GM19452 (cell line): Measurements from ENCODE around the gene FBXW11.
A peak's percentile ranks its signal among the peaks of the same experiment; 100 is the strongest.
"Not testable (repeated sequence)": the region's sequence is repeated elsewhere in the genome, so short reads cannot be mapped to it uniquely, and the experiment has no call there.

ENCODE experiments used
- ATAC-seq: cut with Tn5 transposase; IDR thresholded peaks from one replicate; pipeline ENCODE4 v1.9.1; 2021; ENCODE audit not compliant: unreplicated experiment

FBXW11 gene

DNA sequence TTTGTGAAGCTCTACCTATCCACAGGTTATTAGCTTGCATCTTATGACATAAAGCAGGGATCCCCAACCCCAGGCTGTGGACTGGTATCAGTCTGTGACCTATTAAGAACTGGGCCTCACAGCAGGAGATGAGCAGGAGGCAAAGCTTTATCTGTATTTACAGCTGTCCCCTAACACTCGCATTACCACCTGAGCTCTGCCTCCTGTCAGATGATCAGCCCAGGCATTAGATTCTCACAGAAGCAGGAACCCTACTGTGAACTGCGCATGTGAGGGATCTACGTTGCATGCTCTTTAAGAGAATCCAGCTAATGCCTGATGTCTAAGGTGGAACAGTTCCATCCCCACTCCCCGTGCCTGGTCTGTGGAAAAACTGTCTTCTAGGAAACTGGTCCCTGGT, 19.7 kb downstream of the FBXW11 start:
- ATAC-seq: no peak

DNA sequence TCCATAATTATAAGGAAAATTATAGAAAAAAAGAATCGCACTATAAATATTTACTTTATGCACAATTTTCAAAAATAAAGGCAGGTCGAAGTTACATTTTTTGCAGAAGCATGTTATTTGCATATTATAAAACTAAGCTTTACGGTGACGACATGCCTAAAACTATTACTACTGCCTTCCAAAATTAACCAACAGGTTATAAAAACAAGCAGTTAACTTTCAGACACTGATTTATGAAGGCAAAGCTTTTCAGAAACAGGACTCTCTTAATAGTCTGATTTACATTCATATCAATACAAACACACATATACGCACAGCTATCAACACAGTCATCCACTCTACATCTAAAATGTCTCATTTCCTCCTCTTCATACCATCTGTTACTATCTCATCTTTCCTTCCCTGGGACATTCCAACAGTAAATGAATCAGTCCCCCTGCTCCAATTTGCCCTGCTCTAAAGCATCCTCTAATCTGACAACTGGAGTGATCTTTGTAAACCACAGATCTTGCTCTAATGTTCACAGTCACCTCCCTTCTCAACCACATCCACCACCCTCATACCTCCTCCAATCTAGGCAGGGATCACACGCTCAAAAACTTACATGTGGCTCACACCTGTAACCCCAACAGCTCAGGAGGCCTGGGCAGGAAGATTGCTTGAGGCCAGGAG, 21.6 kb downstream of the FBXW11 start:
- no peak for ATAC-seq

- no peak for ATAC-seq
Observed at GRCh38 chr5:171981847-171982246, 24.6 kb downstream of the FBXW11 start.

DNA sequence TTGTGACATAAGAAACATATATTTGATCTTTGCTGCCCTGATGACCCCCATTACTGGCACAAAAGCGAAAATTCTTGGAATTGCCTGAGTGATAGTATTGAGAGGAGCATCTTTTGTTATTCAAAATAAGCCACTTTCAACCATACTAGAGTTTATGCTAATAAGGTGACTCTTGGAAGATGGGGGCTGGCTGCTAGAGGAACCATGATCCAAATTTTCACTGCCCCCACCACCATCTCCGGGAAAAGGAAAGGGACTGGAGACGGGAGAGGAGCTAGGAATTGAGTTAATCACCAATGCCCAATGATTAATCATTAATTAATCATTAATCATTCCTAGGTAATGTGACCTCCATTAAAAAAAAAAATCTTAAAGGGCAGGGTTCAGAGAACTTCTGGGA, 25.6 kb downstream of the FBXW11 start:
- no peak for ATAC-seq

DNA sequence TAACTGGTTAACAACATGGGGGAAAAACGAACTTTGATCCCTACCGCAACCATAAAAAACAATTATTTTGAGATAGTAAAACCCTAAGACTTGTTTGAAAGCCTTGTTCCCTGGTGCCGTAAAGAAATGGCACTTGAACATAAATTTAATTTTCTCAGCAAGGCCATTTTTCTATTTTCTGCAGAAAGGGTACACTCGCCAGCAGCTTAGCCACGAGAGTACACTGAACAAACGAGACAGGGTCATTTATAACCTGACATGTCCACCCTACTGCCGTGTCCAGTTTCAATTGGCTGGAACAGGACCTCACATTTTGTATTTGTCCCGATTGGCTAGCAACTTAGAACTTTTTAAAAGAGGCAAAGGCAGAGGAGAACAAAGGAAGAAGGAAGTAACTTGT, 26.8 kb downstream of the FBXW11 start:
- ATAC-seq: no peak

DNA sequence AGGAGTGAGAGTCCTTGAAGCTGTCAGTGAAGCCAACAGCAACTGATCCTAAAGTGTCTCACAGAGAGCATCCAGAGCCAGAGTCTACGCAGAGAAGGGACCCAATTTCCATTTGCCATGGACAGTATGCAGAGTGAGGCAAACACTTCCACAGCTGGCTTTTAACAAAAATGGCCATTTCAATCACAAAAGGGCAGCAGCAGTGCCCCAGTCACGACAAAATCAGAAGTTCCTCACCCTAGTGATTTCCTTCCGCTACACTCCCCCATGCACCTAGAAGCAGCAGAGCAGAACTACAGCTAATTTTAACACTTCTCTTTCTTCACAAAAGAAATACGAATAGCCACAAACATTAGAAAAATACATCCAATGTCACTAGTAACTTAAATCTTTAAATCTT, 27.9 kb downstream of the FBXW11 start:
- no peak for ATAC-seq

DNA sequence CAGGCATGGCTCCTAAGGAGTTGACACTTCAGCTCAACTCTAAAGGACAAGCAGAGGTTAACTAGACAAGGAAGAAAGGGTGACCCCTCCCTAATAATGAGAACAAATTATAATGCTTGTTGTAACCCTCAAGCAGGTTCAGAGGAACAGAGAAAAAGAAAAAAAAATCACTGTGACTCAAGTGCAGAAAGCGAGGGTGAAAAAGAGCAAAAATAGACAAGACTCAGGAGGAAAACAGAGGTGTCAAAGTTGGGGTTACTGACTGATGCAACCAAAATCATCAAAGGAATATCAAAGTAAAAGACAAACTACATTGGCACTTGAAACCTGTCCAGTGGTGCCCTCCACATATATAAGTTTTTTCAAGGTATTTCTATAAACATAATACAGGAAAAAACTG, 28.4 kb downstream of the FBXW11 start:
- no peak for ATAC-seq

DNA sequence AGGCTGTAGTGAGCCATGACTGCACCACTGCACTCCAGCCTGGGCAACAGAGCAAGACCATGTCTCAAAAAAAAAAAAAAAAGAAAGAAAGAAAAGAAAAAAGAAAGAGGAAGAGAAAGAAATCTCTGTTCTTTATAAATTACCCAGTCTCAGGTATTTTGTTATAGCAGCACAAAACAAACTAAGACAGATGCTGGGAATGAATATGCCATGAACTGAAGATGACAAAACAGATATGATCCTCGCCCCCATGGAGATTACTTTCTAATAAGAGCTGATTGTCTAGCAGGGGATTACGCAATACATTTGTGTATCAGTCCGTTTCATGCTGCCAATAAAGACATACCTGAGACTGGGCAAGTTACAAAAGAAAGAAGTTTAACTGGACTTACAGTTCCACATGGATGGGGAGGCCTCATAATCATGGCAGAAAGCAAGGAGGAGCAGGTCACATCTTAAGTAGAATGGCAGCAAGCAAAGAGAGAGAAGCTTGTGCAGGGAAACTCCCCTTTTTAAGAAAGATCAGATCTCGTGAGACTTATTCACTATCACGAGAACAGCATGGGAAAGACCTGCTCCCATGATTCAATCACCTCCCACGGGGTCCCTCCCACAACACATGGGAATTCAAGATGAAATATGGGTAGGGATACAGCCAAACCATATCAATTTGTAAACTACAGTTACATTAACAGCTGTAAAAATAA, 29.0 kb downstream of the FBXW11 start:
- not testable (repeated sequence) for ATAC-seq

GRCh38 chr5:171975877-171976667, 30.4 kb downstream of the FBXW11 start:
- no peak for ATAC-seq

DNA sequence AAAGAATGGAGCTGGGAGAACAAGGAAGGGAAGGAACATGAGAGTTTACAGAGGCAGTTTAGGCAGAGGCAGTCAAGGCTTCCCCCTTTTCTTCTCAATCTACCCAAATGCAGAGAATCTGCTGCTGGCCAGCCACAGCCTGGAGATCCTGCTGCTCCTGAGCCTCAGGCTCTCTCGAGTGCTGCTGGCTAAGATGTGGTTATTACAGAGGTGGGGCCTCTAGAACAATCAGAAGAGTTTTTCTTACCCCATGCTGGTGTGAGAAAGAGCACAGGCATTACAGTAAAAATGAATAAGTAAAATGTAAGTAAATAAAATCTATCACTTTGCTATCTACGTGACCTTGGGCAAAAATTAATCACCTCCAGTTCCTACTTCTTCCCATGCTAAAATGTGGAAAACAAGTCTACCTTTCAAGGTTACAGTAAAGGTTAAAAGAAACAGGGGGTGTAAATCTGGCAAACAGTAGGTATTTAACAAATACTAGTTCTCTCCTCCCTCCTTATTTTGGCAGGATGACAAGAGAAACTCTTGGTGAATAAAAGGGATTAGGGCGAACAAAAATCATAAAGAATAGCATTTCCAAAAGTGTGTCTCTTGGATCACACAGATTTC, 31.1 kb downstream of the FBXW11 start:
- no peak for ATAC-seq

GRCh38 chr5:171970826-171971225, 35.6 kb downstream of the FBXW11 start:
- ATAC-seq: no peak

DNA sequence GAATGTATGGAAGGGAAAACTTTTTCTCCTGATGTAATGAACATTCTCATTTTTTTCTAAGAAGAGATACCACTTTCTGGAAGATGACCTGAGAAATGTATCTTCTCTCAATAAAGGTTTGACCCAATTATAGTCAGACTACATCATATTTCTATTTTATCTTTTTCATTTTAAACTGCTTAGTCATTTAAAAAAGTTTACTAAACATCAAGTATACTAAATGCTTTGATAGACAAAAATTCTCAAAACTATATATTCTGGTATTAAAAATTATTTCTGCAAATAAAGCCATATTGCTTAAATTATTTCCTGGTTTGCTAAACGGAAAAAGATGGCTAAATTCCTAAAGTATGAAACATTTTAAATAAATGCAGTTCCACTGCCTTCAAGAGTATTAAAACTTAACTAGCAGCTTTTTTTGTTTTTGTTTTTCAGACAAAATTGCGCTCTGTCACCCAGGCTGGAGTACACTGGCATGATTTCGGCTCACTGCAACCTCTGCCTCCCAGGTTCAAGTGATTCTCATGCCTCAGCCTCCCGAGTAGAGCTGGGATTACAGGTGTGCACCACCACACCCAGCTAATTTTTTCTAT, 37.1 kb downstream of the FBXW11 start:
- ATAC-seq: no peak

DNA sequence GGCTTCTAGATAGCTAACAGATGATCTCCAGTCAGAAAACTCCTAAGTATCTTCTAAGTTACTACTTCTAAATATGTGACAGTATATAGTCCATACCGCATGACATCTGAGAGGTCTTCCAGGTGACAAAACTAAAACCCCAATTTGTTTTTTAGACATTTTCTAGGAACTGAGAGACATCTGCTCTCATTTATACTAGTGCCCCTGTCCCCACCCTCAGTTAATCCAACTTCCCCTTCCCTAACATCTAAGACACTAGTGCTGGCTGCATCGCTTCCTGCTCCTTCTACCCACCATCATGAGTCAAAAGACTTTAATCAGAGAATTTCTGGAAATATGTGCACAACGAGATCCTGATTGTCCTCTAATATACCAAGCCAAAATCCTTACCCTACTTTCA, 37.9 kb downstream of the FBXW11 start:
- ATAC-seq: no peak

DNA sequence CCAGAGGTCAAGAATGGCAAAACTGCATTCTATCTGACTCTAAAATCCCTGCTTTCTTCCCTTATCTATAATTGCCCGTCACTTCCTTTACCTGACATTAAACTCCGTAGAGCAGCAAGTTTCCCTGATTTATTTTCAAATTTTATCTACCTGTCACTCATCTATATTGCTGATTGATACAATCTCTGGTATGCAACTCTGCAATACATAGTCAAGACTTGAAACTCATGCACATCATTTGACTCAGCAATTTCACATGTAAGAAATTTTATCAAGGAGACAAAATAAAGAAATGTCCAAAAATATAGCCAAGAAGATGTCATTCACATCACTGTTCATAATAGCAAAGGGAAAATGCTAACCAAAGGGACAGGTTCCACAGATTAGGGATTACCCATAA, 39.5 kb downstream of the FBXW11 start:
- ATAC-seq: no peak

DNA sequence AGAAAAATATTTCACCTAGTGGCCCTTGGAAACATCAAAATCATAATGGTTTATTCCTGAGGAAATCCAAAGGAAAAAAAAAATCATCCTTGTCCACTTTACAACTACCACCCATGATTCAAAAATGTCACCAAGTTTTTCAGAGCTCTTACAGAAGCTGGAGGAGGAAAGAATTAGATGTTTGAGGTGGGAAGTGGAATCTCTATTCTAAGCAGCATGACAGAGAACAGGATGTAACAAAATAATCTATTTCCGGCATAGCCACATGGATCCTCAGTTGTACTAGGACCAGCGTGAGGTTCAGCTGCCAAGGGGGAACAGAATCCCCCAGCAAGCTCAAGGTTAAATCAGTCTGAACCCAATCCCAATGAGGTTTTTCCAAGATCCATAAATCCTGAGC, 40.2 kb downstream of the FBXW11 start:
- ATAC-seq: no peak

- ATAC-seq: no peak
Observed at GRCh38 chr5:171965745-171966144, 40.7 kb downstream of the FBXW11 start.

- ATAC-seq: no peak
Observed at GRCh38 chr5:171963416-171963815, 43.0 kb downstream of the FBXW11 start.

DNA sequence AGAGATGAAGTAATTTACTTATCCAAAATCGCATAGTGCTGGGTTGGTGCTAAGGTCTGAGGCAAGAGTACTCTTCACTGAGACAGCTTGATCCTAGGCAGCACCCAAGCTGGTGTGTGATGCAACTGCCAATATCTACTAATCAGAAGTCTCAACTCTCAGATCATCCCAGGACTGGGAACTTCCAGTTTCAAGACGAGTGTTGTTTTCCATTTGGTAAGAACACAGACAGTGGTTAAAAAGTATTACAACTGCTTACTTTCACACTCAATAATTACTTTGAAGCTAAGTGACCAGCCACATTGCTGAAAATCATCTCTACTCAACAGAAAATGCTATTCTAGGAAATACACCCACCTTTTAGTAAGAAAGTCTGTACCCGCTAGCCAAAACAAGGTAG, 45.3 kb downstream of the FBXW11 start:
- peak; percentile 73 for ATAC-seq

GRCh38 chr5:171957591-171958251, 48.7 kb downstream of the FBXW11 start:
- no peak for ATAC-seq

- ATAC-seq: no peak
Observed at GRCh38 chr5:171956887-171957495, 49.4 kb downstream of the FBXW11 start.
